H1 (cell line): ENCODE data around the gene POMP. TPM values are rescaled to one million over a fixed set of nuclear protein-coding genes. Genes with fewer than 3 reads are reported as not detected.

Source experiments
- CTCF ChIA-PET: fragments of 300-600 bp; sonication (Branson Sonifier 250); formaldehyde crosslinking; loops from one replicate; lab custom pipeline; 2021; ENCODE audit not compliant: partially characterized antibody; lab: Charles Lee
- POLR2A ChIA-PET: fragments of 300-600 bp; sonication (Branson Sonifier 250); formaldehyde crosslinking; loops from one replicate; lab custom pipeline; 2021; ENCODE audit warnings: inconsistent platforms; ENCODE audit not compliant: partially characterized antibody; lab: Charles Lee
- DNase-seq, 2 experiments: peaks; one replicate each; pipeline versions ENCODE4 v3.0.0 to v3.0.0-alpha.2; 2010 to 2022; ENCODE audit warnings: low spot score in 2 of 2, low read depth in 1 of 2, mixed read lengths in 1 of 2
- FAIRE-seq: peaks from 2 replicates; lab custom pipeline; 2011; peaks lifted over from hg19 to GRCh38; lab: Jason Lieb, UNC
- H2AFZ ChIP-seq: 2 replicates; pipeline ENCODE4 v1.8.1; 2012; ENCODE audit warnings: low read length, inconsistent platforms
- H2AK5ac ChIP-seq: 2 replicates; pipeline ENCODE4 v1.6.1; 2013; ENCODE audit warnings: low read depth, low read length
- H2BK120ac ChIP-seq: replicated peaks from 2 replicates; pipeline ENCODE3; 2013; ENCODE audit warnings: low read depth, low read length, inconsistent platforms
- H2BK12ac ChIP-seq: 2 replicates; pipeline ENCODE4 v1.6.1; 2013; ENCODE audit warnings: low read depth, low read length
- H2BK15ac ChIP-seq: 2 replicates; pipeline ENCODE4 v1.6.1; 2013; ENCODE audit warnings: low read length
- H2BK20ac ChIP-seq: 2 replicates; pipeline ENCODE4 v1.6.1; 2013; ENCODE audit warnings: low read length
- H2BK5ac ChIP-seq: 2 replicates; pipeline ENCODE4 v1.6.1; 2013; ENCODE audit warnings: low read depth, low read length
- H3K14ac ChIP-seq: 2 replicates; pipeline ENCODE4 v1.6.1; 2013; ENCODE audit warnings: inconsistent platforms; ENCODE audit not compliant: insufficient read length
- H3K18ac ChIP-seq: 2 replicates; pipeline ENCODE4 v1.6.1; 2013; ENCODE audit warnings: low read length; ENCODE audit errors: extremely low read depth
- H3K23ac ChIP-seq: 2 replicates; pipeline ENCODE4 v1.6.1; 2013; ENCODE audit warnings: inconsistent platforms; ENCODE audit not compliant: insufficient read length
- H3K23me2 ChIP-seq: 2 replicates; pipeline ENCODE4 v1.6.1; 2013; ENCODE audit warnings: low read depth, low read length
- H3K27ac ChIP-seq: 2 replicates; pipeline ENCODE4 v1.6.1; 2011; ENCODE audit warnings: low read depth, low read length, inconsistent platforms
- H3K27me3 ChIP-seq, 4 experiments: replicated peaks in 1 of 4; 1 replicate in 1 of 4; 2 replicates in 3 of 4; pipeline versions ENCODE4 v1.6.1 to v1.8.1; 2011 to 2013; ENCODE audit warnings: low read length in 3 of 4, mild to moderate bottlenecking in 3 of 4, inconsistent platforms in 2 of 4, mixed read lengths in 2 of 4, moderate library complexity in 1 of 4; ENCODE audit not compliant: control insufficient read depth in 3 of 4, insufficient read depth in 3 of 4; ENCODE audit errors: extremely low read depth in 1 of 4
- H3K36me3 ChIP-seq, 4 experiments: 2 replicates each; pipeline versions ENCODE4 v1.6.1 to v1.8.1; 2011 to 2013; ENCODE audit warnings: mild to moderate bottlenecking in 4 of 4, low read length in 3 of 4, moderate library complexity in 2 of 4, control low read depth in 1 of 4, inconsistent platforms in 1 of 4; ENCODE audit not compliant: insufficient read depth in 4 of 4, control insufficient read depth in 2 of 4
- H3K4ac ChIP-seq: replicated peaks from 2 replicates; pipeline ENCODE3; 2013; ENCODE audit warnings: low read length, low read depth, mixed read lengths, inconsistent platforms; ENCODE audit not compliant: insufficient read length
- H3K4me1 ChIP-seq, 4 experiments: replicated peaks in 1 of 4; 1 replicate in 1 of 4; 2 replicates in 3 of 4; pipeline versions ENCODE4 v1.6.1 to v1.8.1; 2011 to 2013; ENCODE audit warnings: low read length in 3 of 4, inconsistent platforms in 2 of 4, mixed read lengths in 1 of 4; ENCODE audit not compliant: insufficient read depth in 4 of 4, control insufficient read depth in 3 of 4
- H3K4me2 ChIP-seq, 2 experiments: 2 replicates each; pipeline versions ENCODE4 v1.6.1 to v1.8.1; 2011 to 2013; ENCODE audit warnings: low read depth in 2 of 2, low read length in 2 of 2, control low read depth in 1 of 2, inconsistent platforms in 1 of 2, mild to moderate bottlenecking in 1 of 2; ENCODE audit not compliant: insufficient read depth in 1 of 2
- H3K4me3 ChIP-seq, 4 experiments: fragments of 200-600, 300-600 bp in 1 of 4; sonication (generic), shearing (Covaris generic), sonication (Bioruptor Twin) in 1 of 4; 2 replicates each; pipeline versions ENCODE4 v1.5.1 to v1.8.1; 2011 to 2016; ENCODE audit warnings: low read length in 4 of 4, low read depth in 3 of 4, control low read depth in 2 of 4, inconsistent platforms in 2 of 4, mild to moderate bottlenecking in 2 of 4, mixed read lengths in 1 of 4, moderate library complexity in 1 of 4; ENCODE audit not compliant: insufficient read depth in 2 of 4; ENCODE audit errors: extremely low read depth in 1 of 4
- H3K56ac ChIP-seq: replicated peaks from 2 replicates; pipeline ENCODE3; 2013; ENCODE audit warnings: low read depth, mild to moderate bottlenecking, mixed read lengths, low read length, inconsistent platforms; ENCODE audit not compliant: insufficient read length
- H3K79me1 ChIP-seq: 2 replicates; pipeline ENCODE4 v1.6.1; 2013; ENCODE audit warnings: low read depth, low read length, control low read depth
- H3K79me2 ChIP-seq, 2 experiments: 2 replicates each; pipeline versions ENCODE4 v1.6.1 to v1.8.1; 2012 to 2013; ENCODE audit warnings: low read length in 2 of 2, mild to moderate bottlenecking in 2 of 2, inconsistent platforms in 1 of 2; ENCODE audit not compliant: insufficient read depth in 2 of 2, control insufficient read depth in 1 of 2
- H3K9ac ChIP-seq, 4 experiments: replicated peaks in 1 of 4; 1 replicate in 1 of 4; 2 replicates in 3 of 4; pipeline versions ENCODE4 v1.6.1 to v1.8.1; 2011 to 2013; ENCODE audit warnings: low read depth in 3 of 4, low read length in 3 of 4, control low read depth in 2 of 4, mild to moderate bottlenecking in 2 of 4, moderate library complexity in 2 of 4, inconsistent platforms in 1 of 4; ENCODE audit errors: extremely low read depth in 1 of 4
- H3K9me3 ChIP-seq, 2 experiments: 2 replicates each; pipeline versions ENCODE4 v1.6.1 to v1.8.1; 2012 to 2013; ENCODE audit warnings: mild to moderate bottlenecking in 2 of 2, moderate library complexity in 2 of 2, control low read depth in 1 of 2, inconsistent platforms in 1 of 2, low read depth in 1 of 2, low read length in 1 of 2, mixed read lengths in 1 of 2; ENCODE audit not compliant: insufficient read depth in 2 of 2
- H4K20me1 ChIP-seq, 2 experiments: replicated peaks in 1 of 2; 2 replicates each; pipeline versions ENCODE3 to v1.8.1; 2011 to 2013; ENCODE audit warnings: inconsistent platforms in 2 of 2, low read length in 2 of 2, mild to moderate bottlenecking in 1 of 2; ENCODE audit not compliant: insufficient read depth in 2 of 2, control insufficient read depth in 1 of 2
- H4K5ac ChIP-seq: 2 replicates; pipeline ENCODE4 v1.6.1; 2013; ENCODE audit warnings: low read length, low read depth, mixed read lengths, inconsistent platforms; ENCODE audit not compliant: insufficient read length
- H4K8ac ChIP-seq: 2 replicates; pipeline ENCODE4 v1.8.0; 2013; ENCODE audit warnings: mild to moderate bottlenecking, moderate library complexity, low read length, inconsistent platforms; ENCODE audit not compliant: insufficient read depth; ENCODE audit errors: extremely low read depth
- H4K91ac ChIP-seq: replicated peaks from 2 replicates; pipeline ENCODE3; 2013; ENCODE audit warnings: low read length, mixed read lengths, inconsistent platforms; ENCODE audit not compliant: insufficient read length
- CHD1 ChIP-seq: IDR thresholded peaks from 2 replicates; pipeline ENCODE4 v1.6.1; 2012; ENCODE audit warnings: low read depth, low read length, improper control_type of control experiment
- JUN ChIP-seq: IDR thresholded peaks from 2 replicates; pipeline ENCODE4 v1.6.1; 2011; ENCODE audit warnings: low read depth, mild to moderate bottlenecking, improper control_type of control experiment, low read length
- POLR2AphosphoS5 ChIP-seq: IDR thresholded peaks from 2 replicates; pipeline ENCODE4 v1.6.1; 2011; ENCODE audit warnings: low read depth, low read length
- POU5F1 ChIP-seq: IDR thresholded peaks from 2 replicates; pipeline ENCODE4 v1.6.1; 2011; ENCODE audit warnings: low read depth, mild to moderate bottlenecking, low read length, moderate library complexity
- SIN3A ChIP-seq, 2 experiments: IDR thresholded peaks in 1 of 2; conservative IDR thresholded peaks in 1 of 2; 2 replicates each; pipeline ENCODE4 v1.6.1; 2011 to 2012; ENCODE audit warnings: low read length in 2 of 2, improper control_type of control experiment in 1 of 2, low read depth in 1 of 2, mild to moderate bottlenecking in 1 of 2
- SIRT6 ChIP-seq: IDR thresholded peaks from one replicate; pipeline ENCODE4 v1.7.1; 2012; ENCODE audit warnings: low read length, inconsistent platforms
- TCF12 ChIP-seq: IDR thresholded peaks from 2 replicates; pipeline ENCODE4 v1.6.1; 2011; ENCODE audit warnings: low read depth, mild to moderate bottlenecking, low read length
- TEAD4 ChIP-seq: IDR thresholded peaks from 2 replicates; pipeline ENCODE4 v1.6.1; 2012; ENCODE audit warnings: low read depth, low read length, inconsistent platforms, mixed read lengths
- ZNF274 ChIP-seq: IDR thresholded peaks from 2 replicates; pipeline ENCODE4 v1.7.0; 2012; ENCODE audit warnings: low read length, borderline replicate concordance; ENCODE audit errors: extremely low read depth
- WGBS, 2 experiments: shearing (Covaris generic) in 1 of 2; methylation state at CpG; one replicate each; pipeline versions ENCODE4 v1.1.6 to v1.1.7; 2013 to 2015; ENCODE audit warnings: low lambda C conversion rate in 2 of 2, mixed read lengths in 2 of 2, inconsistent platforms in 1 of 2, low coverage in 1 of 2, missing lambda C conversion rate in 1 of 2; ENCODE audit not compliant: insufficient replicate concordance in 2 of 2, insufficient coverage in 1 of 2, insufficient read length in 1 of 2; ENCODE audit errors: extremely low coverage in 1 of 2, missing lambda C conversion rate in 1 of 2; 5-methylcytosine and 5-hydroxymethylcytosine counted together
- polyA plus RNA-seq, 7 experiments: library from polyadenylated mRNA; depleted of rRNA in 3 of 7; stranded (reverse) in 5 of 7; unstranded in 2 of 7; fragments of >200 nt in 5 of 7; fragments of 200-250 nt in 2 of 7; gene quantifications; 1 replicate in 5 of 7; 2 replicates in 1 of 7; 4 replicates in 1 of 7; pipeline versions ENCODE4 v1.2.1 to v1.2.3, GENCODE V29; 2011 to 2013; ENCODE audit warnings: missing spikeins in 2 of 7, mixed read lengths in 2 of 7
- total RNA-seq: library from RNA; stranded (reverse); fragmentation: NEBNext Ultra II Directional; extraction: Animal tissue kit (Norgen Biotek cat#: 25700); gene quantifications from 2 replicates; pipeline ENCODE4 v1.2.1, GENCODE V29; 2021

The POMP gene
- total and polyA plus RNA-seq, 2 of the 8 experiments (the other 6 are each of a cell fraction or from before 2014, with no cell fraction given), result 38.4 to 115 TPM

GRCh38 chr13:28705461-28706083 is 46.6 kb downstream of the POMP start:
- Histone ChIP-seq H3K23ac (no peak overlapping the region), H4K20me1 (no peaks in the 10 kb centered on the region), H3K27me3 (no peaks in the 10 kb centered on the region), H2BK5ac (no peak overlapping the region), H2AFZ (no peak overlapping the region), H3K9ac (no peak overlapping the region), H3K4me3 (no peak overlapping the region), H3K79me2 (no peaks in the 10 kb centered on the region), H3K18ac (no peak overlapping the region), H3K79me1 (no peaks in the 10 kb centered on the region), H4K5ac (no peak overlapping the region), H3K4me1 (no peaks in the 10 kb centered on the region), H2BK12ac (no peak overlapping the region), H2BK120ac (no peak overlapping the region), H3K27ac (no peak overlapping the region), H2BK15ac (no peak overlapping the region), H3K9me3 (no peaks in the 10 kb centered on the region), H2BK20ac (no peak overlapping the region), H2AK5ac (no peak overlapping the region), H3K4me2 (no peak overlapping the region), H3K4ac (no peak overlapping the region), H3K56ac (no peak overlapping the region), H3K14ac (no peak overlapping the region), H3K23me2 (no peaks in the 10 kb centered on the region), H3K36me3 (no peaks in the 10 kb centered on the region), H4K8ac (no peak overlapping the region), H4K91ac (no peak overlapping the region)
- TF ChIP-seq SIRT6 (no peak), SIN3A (conservative IDR thresholded peaks at IDR 0.05 in 1 of 2, IDR thresholded peaks at IDR 0.05 in 1 of 2; ENCODE audit: low read depth in 1 of 2, low read length in 2 of 2) (no peak), POU5F1 (no peak), ZNF274 (no peak), TEAD4 (no peak), CHD1 (no peak), POLR2AphosphoS5 (no peak), JUN (no peak), TCF12 (no peak)
- FAIRE-seq (no peak), DNase-seq (no peak)
- WGBS, 2 experiments, result 87% methylated on average over 5 of the region's 5 CpGs; no CpG with 5 or more reads in 1 of the 2 experiments
- POLR2A ChIA-PET, result no interaction called here
- CTCF ChIA-PET, result interaction anchor here (0.6 kb wide), 1 partner anchor 416 kb away, joined by 3 read pairs; no protein-coding TSS in a partner anchor
